ENCODE results near the gene ADAMTSL2. TPM values are rescaled to one million over a fixed set of nuclear protein-coding genes. Genes with fewer than 3 reads are reported as not detected.

The ADAMTSL2 gene
- total RNA-seq, 1 donor from 2014 or later, result 10.1 TPM

DNA sequence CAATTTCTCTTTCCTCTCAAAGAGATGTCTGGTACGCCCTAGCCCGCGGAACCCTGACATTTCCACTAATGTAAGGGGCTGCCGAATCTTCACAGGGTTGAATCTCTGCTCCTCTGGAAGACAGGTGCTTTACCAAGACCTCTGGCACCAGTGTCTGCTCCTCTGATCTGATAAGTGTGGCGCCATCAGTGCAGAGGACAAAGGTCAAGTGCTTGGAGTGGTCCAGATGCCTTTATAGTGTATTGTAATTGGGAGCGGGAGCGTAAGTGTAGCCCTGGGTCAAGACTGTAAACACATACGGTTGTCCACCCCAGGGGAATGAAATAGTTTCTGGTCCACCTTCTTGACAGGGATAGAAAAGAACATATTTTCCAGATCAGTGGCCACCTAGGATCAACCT lies 17.7 kb downstream of the ADAMTSL2 start:
- DNase-seq (no peak), ATAC-seq (no peak)
- TF ChIP-seq CTCF (IDR thresholded peaks at IDR 0.05), result no peak
- peaks cover 6% of the 10 kb centered on the region for H3K4me1 ChIP-seq
- H3K9me3 ChIP-seq, result no peaks in the 10 kb centered on the region
- no peak overlapping the region for H3K27ac ChIP-seq
- H3K27me3 ChIP-seq (ENCODE audit: low read depth), result no peaks in the 10 kb centered on the region
- intact Hi-C loops (cut with DNase I), result no loop called here
- peaks cover 31% of the 10 kb centered on the region for H3K36me3 ChIP-seq
- no peak overlapping the region for H3K4me3 ChIP-seq

- no peak overlapping the region for H3K27ac ChIP-seq
- DNase-seq, result no peak
- intact Hi-C loops (cut with DNase I), result no loop called here
- no peaks in the 10 kb centered on the region for H3K9me3 ChIP-seq
- no peak for ATAC-seq
- H3K27me3 ChIP-seq (ENCODE audit: low read depth), result no peaks in the 10 kb centered on the region
- no peak for TF ChIP-seq CTCF (IDR thresholded peaks at IDR 0.05)
- no peak overlapping the region for H3K4me3 ChIP-seq
- H3K4me1 ChIP-seq, result peaks cover 15% of the 10 kb centered on the region
- H3K36me3 ChIP-seq, result peaks cover 22% of the 10 kb centered on the region
These were observed 18.6 kb downstream of the ADAMTSL2 start for GRCh38 chr9:133553123-133553522.

- no peaks in the 10 kb centered on the region for H3K27me3 ChIP-seq (ENCODE audit: low read depth)
- TF ChIP-seq CTCF (IDR thresholded peaks at IDR 0.05), result no peak
- ATAC-seq, result no peak
- H3K36me3 ChIP-seq, result peaks cover 22% of the 10 kb centered on the region
- intact Hi-C loops (cut with DNase I), result no loop called here
- no peak overlapping the region for H3K4me3 ChIP-seq
- H3K4me1 ChIP-seq, result peaks cover 25% of the 10 kb centered on the region
- H3K27ac ChIP-seq, result no peak overlapping the region
- H3K9me3 ChIP-seq, result no peaks in the 10 kb centered on the region
- DNase-seq, result no peak
These were observed 19.6 kb downstream of the ADAMTSL2 start for GRCh38 chr9:133553973-133554713.

DNA sequence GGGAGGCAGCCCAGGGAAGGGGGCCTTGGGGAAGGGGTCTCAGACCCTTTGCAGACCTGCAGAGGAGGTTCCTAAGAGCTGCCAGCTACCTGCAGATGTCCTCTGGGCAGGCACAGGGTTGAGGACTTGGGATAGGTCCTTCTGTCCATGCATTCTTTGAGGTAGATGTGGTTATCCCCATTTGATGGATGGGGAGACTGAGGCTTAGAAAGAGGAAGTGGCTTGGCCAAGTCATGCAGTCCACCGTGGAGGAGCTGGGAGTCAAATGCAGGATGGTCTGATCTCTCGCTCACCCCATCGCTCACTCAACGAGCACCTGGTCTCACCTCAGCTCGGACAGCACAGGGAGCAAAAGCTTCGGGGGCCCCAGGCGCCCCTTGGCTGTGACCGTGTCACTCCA lies 20.2 kb downstream of the ADAMTSL2 start:
- no peak for DNase-seq
- Histone ChIP-seq H3K4me1 (peaks cover 28% of the 10 kb centered on the region), H3K27me3 (ENCODE audit: low read depth) (no peaks in the 10 kb centered on the region), H3K4me3 (no peak overlapping the region), H3K36me3 (peaks cover 22% of the 10 kb centered on the region), H3K9me3 (no peaks in the 10 kb centered on the region), H3K27ac (no peak overlapping the region)
- no peak for ATAC-seq
- TF ChIP-seq CTCF (IDR thresholded peaks at IDR 0.05), result no peak
- intact Hi-C loops (cut with DNase I), result no loop called here

DNA sequence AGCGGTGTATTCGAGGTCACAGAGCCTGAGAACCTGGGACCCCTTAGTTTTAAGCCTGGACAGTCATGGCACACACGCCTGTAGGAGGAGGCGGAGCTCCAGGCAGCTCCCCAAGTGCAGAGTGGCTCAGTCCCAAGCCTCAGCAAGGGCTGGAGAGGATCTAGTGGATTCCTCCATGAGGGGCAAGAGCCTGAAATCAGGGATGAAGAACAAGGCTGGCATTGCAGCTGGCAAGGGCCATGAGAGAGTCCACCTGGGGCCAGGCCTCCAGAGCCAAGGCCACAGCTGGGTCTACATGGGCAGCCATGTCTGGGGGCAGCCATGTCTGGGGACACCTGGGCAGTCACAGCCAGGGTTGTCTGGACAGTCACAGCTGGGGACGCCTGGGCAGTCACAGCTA lies 21.9 kb downstream of the ADAMTSL2 start:
- intact Hi-C loops (cut with DNase I), result no loop called here
- no peak overlapping the region for H3K4me3 ChIP-seq
- no peak for TF ChIP-seq CTCF (IDR thresholded peaks at IDR 0.05)
- peaks cover 44% of the 10 kb centered on the region for H3K4me1 ChIP-seq
- no peaks in the 10 kb centered on the region for H3K9me3 ChIP-seq
- H3K27me3 ChIP-seq (ENCODE audit: low read depth), result no peaks in the 10 kb centered on the region
- H3K27ac ChIP-seq, result no peak overlapping the region
- ATAC-seq, result no peak
- H3K36me3 ChIP-seq, result peaks cover 21% of the 10 kb centered on the region
- no peak for DNase-seq
